HepG2 (cell line): ENCODE results near the gene NTM. TPM values are rescaled to one million over a fixed set of nuclear protein-coding genes. Genes with fewer than 3 reads are reported as not detected.

Experiments used
- ATAC-seq: fragments of 200-7000 bp; cut with Tn5 transposase; 3 replicates; pipeline ENCODE4 v1.9.1; 2020; ENCODE audit warnings: mild to moderate bottlenecking, moderate library complexity
- BruUV-seq: library from RNA; stranded (reverse); fragments of 400-500 nt; replicated peaks from 2 replicates; lab custom pipeline; 2021; lab: Mats Ljungman, UMichigan
- CTCF ChIA-PET: fragments of 300-600 bp; formaldehyde crosslinking; extraction: SDS; loops from one replicate; lab custom pipeline; 2021; ENCODE audit warnings: low total read pairs, inconsistent platforms, low intra/inter-chr PET ratio; lab: Yijun Ruan, JAX
- POLR2A ChIA-PET: fragments of 350-600 bp; sonication (Branson Sonifier 250); formaldehyde crosslinking; loops from one replicate; lab custom pipeline; 2020; ENCODE audit warnings: antibody characterized with exemption, inconsistent platforms; lab: Yijun Ruan, JAX
- DNase-seq: peaks from one replicate; pipeline ENCODE4 v3.0.0-alpha.2; 2015; ENCODE audit warnings: low spot score
- FAIRE-seq: peaks from 3 replicates; lab custom pipeline; 2011; peaks lifted over from hg19 to GRCh38; lab: Jason Lieb, UNC
- H2AFZ ChIP-seq: one replicate; pipeline ENCODE4 v1.6.1; 2011; ENCODE audit warnings: low read length, inconsistent platforms
- H3K27ac ChIP-seq: fragments of 300-600 bp; 3 replicates; pipeline ENCODE4 v1.8.0; 2011; ENCODE audit warnings: mixed run types, mild to moderate bottlenecking, mixed read lengths, low read length, inconsistent platforms; ENCODE audit not compliant: insufficient read depth; ENCODE audit errors: extremely low read length
- H3K27me3 ChIP-seq, 2 experiments: fragments of 200-600 bp in 1 of 2; 2 replicates in 1 of 2; 3 replicates in 1 of 2; pipeline versions ENCODE4 v1.6.0 to v1.8.0; 2011; ENCODE audit warnings: low read length in 2 of 2, mild to moderate bottlenecking in 2 of 2, moderate library complexity in 2 of 2, inconsistent platforms in 1 of 2; ENCODE audit not compliant: insufficient read depth in 2 of 2, control insufficient read depth in 1 of 2
- H3K36me3 ChIP-seq, 2 experiments: fragments of 200-600 bp in 1 of 2; replicated peaks in 1 of 2; 2 replicates in 1 of 2; 3 replicates in 1 of 2; pipeline versions ENCODE4 v1.5.1 to v1.8.0; 2011; ENCODE audit warnings: low read length in 2 of 2, inconsistent platforms in 1 of 2; ENCODE audit not compliant: insufficient read depth in 2 of 2, control insufficient read depth in 1 of 2
- H3K4me1 ChIP-seq: 2 replicates; pipeline ENCODE4 v1.5.1; 2012; ENCODE audit warnings: low read length, inconsistent platforms; ENCODE audit not compliant: insufficient read depth
- H3K4me2 ChIP-seq: 2 replicates; pipeline ENCODE4 v1.6.0; 2011; ENCODE audit warnings: low read depth, low read length, inconsistent platforms
- H3K4me3 ChIP-seq, 3 experiments: fragments of 200-600 bp in 1 of 3; sonication (generic), shearing (Covaris generic) in 1 of 3; replicated peaks in 1 of 3; 2 replicates each; pipeline ENCODE4 v1.5.1; 2011 to 2016; ENCODE audit warnings: low read length in 3 of 3, inconsistent platforms in 2 of 3, low read depth in 2 of 3, mild to moderate bottlenecking in 2 of 3, control low read depth in 1 of 3, mixed read lengths in 1 of 3; ENCODE audit not compliant: insufficient read depth in 1 of 3
- H3K79me2 ChIP-seq: one replicate; pipeline ENCODE4 v1.6.1; 2011; ENCODE audit warnings: low read length, inconsistent platforms; ENCODE audit not compliant: insufficient read depth
- H3K9ac ChIP-seq: 2 replicates; pipeline ENCODE4 v1.6.0; 2011; ENCODE audit warnings: mild to moderate bottlenecking, low read depth, low read length, inconsistent platforms; ENCODE audit not compliant: insufficient read depth
- H3K9me3 ChIP-seq: 2 replicates; pipeline ENCODE4 v1.5.1; 2012; ENCODE audit warnings: mild to moderate bottlenecking, low read length
- H4K20me1 ChIP-seq: 2 replicates; pipeline ENCODE4 v1.6.0; 2011; ENCODE audit warnings: inconsistent platforms, mild to moderate bottlenecking, low read length, moderate library complexity; ENCODE audit not compliant: insufficient read depth
- ATF2 ChIP-seq: sonication (generic); formaldehyde crosslinking; IDR thresholded peaks from 2 replicates; pipeline ENCODE4 v1.4.0; 2020; ENCODE audit warnings: missing genetic modification reagents
- CSRNP1 ChIP-seq: sonication (generic); formaldehyde crosslinking; IDR thresholded peaks from 2 replicates; pipeline ENCODE4 v1.8.1; 2023; ENCODE audit warnings: mild to moderate bottlenecking, missing genetic modification reagents
- GLI4 ChIP-seq: sonication (generic); formaldehyde crosslinking; IDR thresholded peaks from 2 replicates; pipeline ENCODE4 v1.5.1; 2020; ENCODE audit warnings: missing genetic modification reagents, mild to moderate bottlenecking, moderate library complexity, borderline replicate concordance
- HBP1 ChIP-seq: IDR thresholded peaks from 2 replicates; pipeline ENCODE4 v1.6.1; 2016; ENCODE audit warnings: low read depth, control low read depth
- NFKBIZ ChIP-seq: IDR thresholded peaks from 2 replicates; pipeline ENCODE4 v1.6.1; 2018; ENCODE audit warnings: missing genetic modification reagents, missing compliant biosample characterization
- SALL1 ChIP-seq: sonication (generic); formaldehyde crosslinking; IDR thresholded peaks from 2 replicates; pipeline ENCODE4 v1.8.0; 2022; ENCODE audit warnings: mild to moderate bottlenecking, missing genetic modification reagents
- ZNF12 ChIP-seq: sonication (generic); formaldehyde crosslinking; IDR thresholded peaks from 2 replicates; pipeline ENCODE4 v1.5.0; 2020; ENCODE audit warnings: missing genetic modification reagents
- ZNF503 ChIP-seq: sonication (generic); formaldehyde crosslinking; IDR thresholded peaks from 2 replicates; pipeline ENCODE4 v1.4.0; 2020; ENCODE audit warnings: missing genetic modification reagents
- ZNF609 ChIP-seq: sonication (generic); formaldehyde crosslinking; IDR thresholded peaks from 2 replicates; pipeline ENCODE4 v1.4.0; 2020; ENCODE audit warnings: mild to moderate bottlenecking, missing genetic modification reagents, borderline replicate concordance
- WGBS: methylation state at CpG from one replicate; pipeline ENCODE4 v1.1.6; 2017; ENCODE audit warnings: low lambda C conversion rate; 5-methylcytosine and 5-hydroxymethylcytosine counted together
- in situ Hi-C: cut with HindIII; loops from 2 replicates; pipeline ENCODE4 v1.10.0; 2017; ENCODE audit warnings: low pct_unique_long_range_greater_than_20kb; ENCODE audit not compliant: extremely low pct_ligation_motif_present
- intact Hi-C: fragments of 100-400 bp; cut with micrococcal nuclease; formaldehyde crosslinking; loops from one replicate; pipeline ENCODE4 v1.10.0; 2022; ENCODE audit not compliant: unreplicated experiment
- polyA plus RNA-seq, 8 experiments: library from polyadenylated mRNA; depleted of rRNA in 3 of 8; stranded (reverse) in 7 of 8; unstranded in 1 of 8; fragments of >200 nt; fragmentation: Illumina TruSeq in 4 of 8; extraction: Trizol in 4 of 8; gene quantifications; 2 replicates each; pipeline versions ENCODE4 v1.2.1 to v1.2.3, GENCODE V29; 2011 to 2016; ENCODE audit warnings: low read depth in 4 of 8, missing spikeins in 1 of 8, mixed read lengths in 1 of 8; ENCODE audit not compliant: insufficient read depth in 1 of 8
- total RNA-seq, 5 experiments: library from RNA; depleted of rRNA; stranded (reverse); fragments of >200 nt; fragmentation: Illumina TruSeq; extraction: Trizol; gene quantifications; 2 replicates each; pipeline ENCODE4 v1.2.3, GENCODE V29; 2016; ENCODE audit warnings: low read depth in 1 of 5

The NTM gene
- total and polyA plus RNA-seq, 2 of the 13 experiments (the other 11 are each of a cell fraction or from before 2014, with no cell fraction given), result not detected

GRCh38 chr11:131977854-131978253, 607.4 kb downstream of the NTM start (continued):
- TF ChIP-seq ZNF609 (CRISPR knock-in tag), result no peak

- no TSS peak for BruUV-seq
- Histone ChIP-seq H3K4me3 (no peak overlapping the region), H2AFZ (no peak overlapping the region), H3K79me2 (no peaks in the 10 kb centered on the region), H3K27me3 (no peaks in the 10 kb centered on the region; a peak in 1 of 5 replicates), H3K27ac (no peak overlapping the region), H3K9me3 (no peaks in the 10 kb centered on the region), H4K20me1 (no peaks in the 10 kb centered on the region), H3K4me2 (no peak overlapping the region), H3K4me1 (no peaks in the 10 kb centered on the region), H3K9ac (no peak overlapping the region), H3K36me3 (no peaks in the 10 kb centered on the region)
- 10% methylated on average over 5 of the region's 5 CpGs for WGBS
- ATAC-seq (no peak), DNase-seq (no peak), FAIRE-seq (no peak)
- CTCF ChIA-PET, result no interaction called here
- POLR2A ChIA-PET, result no interaction called here
- intact Hi-C loops (no loop called here), in situ Hi-C loops (no loop called here)
- no peak for TF ChIP-seq CSRNP1 (CRISPR knock-in tag)
- no peak for TF ChIP-seq HBP1 (CRISPR knock-in tag)
- TF ChIP-seq GLI4 (CRISPR knock-in tag), result no peak
- TF ChIP-seq ATF2, result no peak
- TF ChIP-seq SALL1 (CRISPR knock-in tag), result no peak
- TF ChIP-seq NFKBIZ (CRISPR knock-in tag), result no peak
- no peak for TF ChIP-seq ZNF503 (CRISPR knock-in tag)
- TF ChIP-seq ZNF12, result no peak
Observed at GRCh38 chr11:131978351-131978750, 607.9 kb downstream of the NTM start.
